Stimulated activated CD8-positive, alpha-beta memory T cell treated with anti-CD3 and anti-CD28 coated beads, Interleukin-2, amount 100 ng/mL, for 48 hours (primary cell): ENCODE data around the gene ZKSCAN8.

Experiments used
- DNase-seq, 2 donors: peaks; one replicate each; pipeline ENCODE4 v3.0.0-alpha.2; 2020; ENCODE audit warnings: low read depth in 2 of 2

Gene ZKSCAN8

DNA sequence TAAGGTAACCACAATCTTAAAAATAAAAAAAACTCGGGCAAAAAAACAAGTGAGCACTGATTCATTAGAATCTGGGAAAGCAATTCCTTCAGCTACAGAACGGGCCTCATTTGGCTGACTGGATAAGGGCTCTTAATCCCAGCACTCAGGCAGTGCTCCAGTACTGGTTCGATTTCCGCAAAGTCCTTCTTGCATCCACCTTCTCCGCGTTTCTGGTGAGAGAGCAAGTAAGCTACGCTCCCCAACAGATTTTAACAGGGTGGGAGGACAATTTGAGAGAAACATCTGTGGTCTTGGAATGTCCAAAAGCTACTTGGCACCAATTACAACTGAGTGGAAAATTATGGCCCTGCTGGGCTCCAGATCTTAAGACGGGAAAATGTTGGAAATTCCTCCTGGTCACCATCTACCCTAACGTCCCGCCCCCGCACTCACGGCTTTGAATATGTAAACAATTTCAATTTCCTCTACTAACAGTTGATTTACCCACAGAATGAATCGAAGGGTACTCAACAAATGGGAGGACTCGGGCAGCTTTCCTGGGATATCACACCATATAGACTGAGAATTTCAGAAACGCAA lies 65.3 kb downstream of the ZKSCAN8 start:
- no peak for DNase-seq

DNA sequence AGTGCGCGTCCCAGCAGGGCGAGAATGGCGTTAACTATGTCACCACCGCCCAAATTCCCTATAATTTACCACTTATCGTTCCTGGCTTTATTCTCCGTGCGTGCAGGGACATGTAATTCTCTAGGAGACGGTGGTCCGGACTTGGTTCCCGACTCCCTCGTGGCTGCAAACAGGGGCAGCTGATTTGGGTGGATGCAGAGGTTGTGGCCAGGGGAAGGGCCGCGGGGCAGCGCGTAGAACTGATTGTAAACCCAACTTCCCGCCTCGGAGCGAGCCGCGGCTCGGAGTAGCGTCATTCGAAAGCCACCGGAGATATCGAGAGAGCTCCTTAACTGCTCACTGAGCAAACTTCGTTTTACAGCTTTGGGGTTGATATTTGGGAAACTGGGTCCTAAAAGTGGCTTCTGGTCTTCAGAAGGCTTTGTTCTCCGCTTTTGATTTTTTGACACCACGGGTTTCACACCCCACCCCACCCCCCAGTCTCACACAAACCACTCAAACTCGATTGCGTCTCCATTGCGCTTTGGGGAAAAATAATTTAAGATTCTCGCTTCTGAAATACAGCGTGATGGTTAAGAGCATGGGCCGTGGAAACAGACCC lies 65.9 kb downstream of the ZKSCAN8 start:
- no peak for DNase-seq

DNA sequence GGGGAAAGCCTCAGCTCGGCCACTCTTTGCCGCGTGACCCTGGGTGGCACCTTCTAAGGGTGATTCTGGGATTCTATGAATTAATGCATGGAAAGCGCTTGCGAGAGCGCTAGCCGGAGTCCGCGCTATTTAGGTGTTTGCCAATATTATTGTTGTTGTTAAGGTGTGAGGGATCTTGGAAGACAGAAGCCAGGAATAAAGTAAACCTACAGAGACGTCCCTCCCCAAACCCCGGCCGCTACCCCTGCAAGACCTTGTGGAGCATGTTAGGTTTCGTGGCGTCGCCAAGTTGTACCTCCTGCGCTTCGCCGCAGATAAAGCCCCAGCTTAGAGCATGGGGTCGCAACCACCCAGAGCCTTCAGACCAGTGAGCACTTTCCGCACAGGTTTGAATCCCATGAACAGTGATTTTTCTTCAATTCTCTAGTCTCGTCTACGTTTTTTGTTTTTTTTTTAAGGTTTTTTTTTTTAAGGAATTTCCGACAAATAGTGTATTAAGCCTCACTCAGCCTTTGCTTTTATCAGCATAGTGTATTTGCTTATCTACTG lies 66.5 kb downstream of the ZKSCAN8 start:
- no peak for DNase-seq
